Measurements from ENCODE around the gene CHST8.

- TF ChIP-seq, protein P1, sequence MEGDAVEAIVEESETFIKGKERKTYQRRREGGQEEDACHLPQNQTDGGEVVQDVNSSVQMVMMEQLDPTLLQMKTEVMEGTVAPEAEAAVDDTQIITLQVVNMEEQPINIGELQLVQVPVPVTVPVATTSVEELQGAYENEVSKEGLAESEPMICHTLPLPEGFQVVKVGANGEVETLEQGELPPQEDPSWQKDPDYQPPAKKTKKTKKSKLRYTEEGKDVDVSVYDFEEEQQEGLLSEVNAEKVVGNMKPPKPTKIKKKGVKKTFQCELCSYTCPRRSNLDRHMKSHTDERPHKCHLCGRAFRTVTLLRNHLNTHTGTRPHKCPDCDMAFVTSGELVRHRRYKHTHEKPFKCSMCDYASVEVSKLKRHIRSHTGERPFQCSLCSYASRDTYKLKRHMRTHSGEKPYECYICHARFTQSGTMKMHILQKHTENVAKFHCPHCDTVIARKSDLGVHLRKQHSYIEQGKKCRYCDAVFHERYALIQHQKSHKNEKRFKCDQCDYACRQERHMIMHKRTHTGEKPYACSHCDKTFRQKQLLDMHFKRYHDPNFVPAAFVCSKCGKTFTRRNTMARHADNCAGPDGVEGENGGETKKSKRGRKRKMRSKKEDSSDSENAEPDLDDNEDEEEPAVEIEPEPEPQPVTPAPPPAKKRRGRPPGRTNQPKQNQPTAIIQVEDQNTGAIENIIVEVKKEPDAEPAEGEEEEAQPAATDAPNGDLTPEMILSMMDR (IDR thresholded peaks at IDR 0.05; ENCODE audit: low read depth, low read length, missing input control): no peak
- TF ChIP-seq, protein P2, sequence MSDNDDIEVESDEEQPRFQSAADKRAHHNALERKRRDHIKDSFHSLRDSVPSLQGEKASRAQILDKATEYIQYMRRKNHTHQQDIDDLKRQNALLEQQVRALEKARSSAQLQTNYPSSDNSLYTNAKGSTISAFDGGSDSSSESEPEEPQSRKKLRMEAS (IDR thresholded peaks at IDR 0.05): no peak
- TF ChIP-seq FOXA1 (IDR thresholded peaks at IDR 0.05): no peak
- no peak for TF ChIP-seq YY1 (IDR thresholded peaks at IDR 0.05)
- TF ChIP-seq RAD21 (IDR thresholded peaks at IDR 0.05): no peak
- TF ChIP-seq GABPA (IDR thresholded peaks at IDR 0.05 in 1 of 2, conservative IDR thresholded peaks at IDR 0.05 in 1 of 2): no peak
- TF ChIP-seq REST (IDR thresholded peaks at IDR 0.05): no peak
- TF ChIP-seq JUND (IDR thresholded peaks at IDR 0.05): no peak
- TF ChIP-seq TAF1 (conservative IDR thresholded peaks at IDR 0.05): no peak
- TF ChIP-seq ATF3 (IDR thresholded peaks at IDR 0.05): no peak
Measured at GRCh38 chr19:33701565-33701964, 79.8 kb downstream of the CHST8 start.
